HG02588 (cell line): ENCODE results near the gene MYH7.
"Not testable (repeated sequence)": the region's sequence is repeated elsewhere in the genome, so short reads cannot be mapped to it uniquely, and the experiment has no call there.

Experiments
- ATAC-seq: cut with Tn5 transposase; IDR thresholded peaks from one replicate; pipeline ENCODE4 v1.9.1; 2021; ENCODE audit warnings: mild to moderate bottlenecking, moderate library complexity; ENCODE audit not compliant: unreplicated experiment

The MYH7 gene

GRCh38 chr14:23409475-23409874 is 26.0 kb downstream of the MYH7 start:
- ATAC-seq, result no peak

GRCh38 chr14:23408307-23408630 is 27.2 kb downstream of the MYH7 start:
- no peak for ATAC-seq

- no peak for ATAC-seq
Observed at GRCh38 chr14:23407516-23408306, 27.7 kb downstream of the MYH7 start, which contains the start of gene MYH6. Gene MYH6, minus strand, starts transcription at chr14:23408273. Its CDS starts 1,050 bp downstream, at chr14:23407223.

GRCh38 chr14:23406725-23407355 is 28.6 kb downstream of the MYH7 start:
- no peak for ATAC-seq

GRCh38 chr14:23406244-23406643 is 29.2 kb downstream of the MYH7 start:
- ATAC-seq, result no peak

- no peak for ATAC-seq
Observed at GRCh38 chr14:23405516-23406025, 29.9 kb downstream of the MYH7 start.

GRCh38 chr14:23405096-23405495 is 30.4 kb downstream of the MYH7 start:
- ATAC-seq, result no peak

GRCh38 chr14:23404331-23404900 is 31.0 kb downstream of the MYH7 start:
- no peak for ATAC-seq

GRCh38 chr14:23403908-23404307 is 31.6 kb downstream of the MYH7 start:
- no peak for ATAC-seq

- ATAC-seq, result no peak
Observed at GRCh38 chr14:23403139-23403438, 32.4 kb downstream of the MYH7 start.

- ATAC-seq, result no peak
Observed at GRCh38 chr14:23402296-23403138, 32.9 kb downstream of the MYH7 start.

- ATAC-seq, result no peak
Observed at GRCh38 chr14:23401291-23401690, 34.2 kb downstream of the MYH7 start.

- not testable (repeated sequence) for ATAC-seq
Observed at GRCh38 chr14:23400496-23401149, 34.8 kb downstream of the MYH7 start.

- ATAC-seq, result no peak
Observed at GRCh38 chr14:23399591-23399990, 35.9 kb downstream of the MYH7 start.

GRCh38 chr14:23399136-23399535 is 36.3 kb downstream of the MYH7 start:
- ATAC-seq, result no peak

- ATAC-seq, result no peak
Observed at GRCh38 chr14:23398348-23398747, 37.1 kb downstream of the MYH7 start.

GRCh38 chr14:23396781-23397407 is 38.6 kb downstream of the MYH7 start:
- no peak for ATAC-seq

- ATAC-seq, result no peak
Observed at GRCh38 chr14:23396126-23396525, 39.3 kb downstream of the MYH7 start.

GRCh38 chr14:23392613-23393012 is 42.8 kb downstream of the MYH7 start:
- no peak for ATAC-seq

GRCh38 chr14:23389871-23390270 is 45.6 kb downstream of the MYH7 start:
- not testable (repeated sequence) for ATAC-seq
